Fibroblast of skin of right quadriceps (primary cell): ENCODE measurements around the gene SPEM2.

Source experiments
- DNase-seq: peaks from one replicate; pipeline ENCODE4 v3.0.0-alpha.2; 2013

Gene SPEM2

DNA sequence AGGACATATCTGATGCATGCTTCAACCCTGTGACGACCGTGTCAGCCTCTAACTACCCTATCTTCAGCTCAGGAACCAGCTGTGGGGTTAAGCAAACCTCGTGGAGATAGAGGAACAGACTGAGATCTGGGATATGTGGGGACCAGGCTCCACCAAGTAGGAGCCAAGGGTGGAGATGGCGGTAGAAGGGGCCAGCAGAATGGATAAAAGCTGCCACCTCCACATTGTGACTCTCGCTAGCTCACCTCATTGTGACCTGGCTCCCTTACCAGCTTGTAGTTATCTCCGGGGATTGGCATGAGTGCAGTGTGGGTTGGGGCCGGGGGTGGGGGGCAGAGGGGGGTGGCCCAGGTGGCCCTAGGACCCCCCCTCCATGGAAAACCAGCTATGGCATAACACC lies at the start of gene SPEM2:
Gene SPEM2, plus strand, starts transcription at position 301 of the 400 bp plus-strand sequence. Its CDS starts 73 bp downstream, at position 374.
- DNase-seq: no peak

GRCh38 chr17:7379134-7379533 lies 46.3 kb upstream of the SPEM2 start:
- DNase-seq: no peak

GRCh38 chr17:7380321-7380720 lies 45.1 kb upstream of the SPEM2 start:
- peak; percentile 25 for DNase-seq

DNA sequence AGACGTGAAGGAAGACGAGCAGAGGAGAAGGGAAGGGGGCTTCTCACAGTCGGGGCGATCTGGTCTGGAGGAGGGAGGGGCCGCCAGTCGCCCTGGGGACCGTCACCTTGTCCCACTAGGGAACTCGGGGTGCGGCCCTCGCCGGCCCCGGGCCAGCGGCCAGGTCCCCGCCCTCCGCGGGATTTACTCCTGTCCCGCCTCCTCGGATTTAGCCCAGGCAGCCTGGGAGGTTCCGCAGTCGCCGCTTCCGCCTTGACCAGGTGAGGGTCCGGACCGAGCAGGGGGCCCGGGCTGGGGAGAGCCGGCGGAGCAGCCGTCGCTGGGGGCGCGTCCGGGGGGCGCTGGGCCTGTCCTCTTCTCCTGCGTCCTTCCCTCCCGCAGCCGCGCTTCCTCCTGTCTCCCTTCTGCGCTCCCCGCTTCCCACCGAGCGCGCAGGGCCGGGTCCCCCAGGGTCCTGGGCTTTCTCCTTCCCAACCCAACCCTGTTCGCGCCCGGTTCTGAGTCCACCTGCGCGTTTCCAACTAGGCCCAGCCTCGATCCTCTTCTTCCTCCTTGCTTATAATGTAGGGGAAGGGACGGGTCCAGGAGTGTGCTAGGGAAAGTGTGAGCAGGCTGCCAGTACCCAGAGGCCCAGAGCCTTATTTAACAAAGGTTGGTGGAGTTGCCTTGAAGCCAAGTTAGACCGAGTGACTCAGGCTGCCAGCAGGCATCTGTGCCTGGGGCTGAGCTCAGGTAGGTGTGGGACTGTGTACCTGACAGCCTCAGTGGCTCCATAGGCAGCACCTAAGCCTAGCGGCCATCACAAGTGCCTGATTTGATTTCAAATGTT lies 44.3 kb upstream of the SPEM2 start, which contains the start of gene TNK1:
Gene TNK1, plus strand, starts transcription at position 235 of the 829 bp plus-strand sequence. CDS start 1,838 bp downstream, outside the sequence.
- DNase-seq: no peak

- no peak for DNase-seq
These were observed 42.5 kb upstream of the SPEM2 start for GRCh38 chr17:7382901-7383300.

DNA sequence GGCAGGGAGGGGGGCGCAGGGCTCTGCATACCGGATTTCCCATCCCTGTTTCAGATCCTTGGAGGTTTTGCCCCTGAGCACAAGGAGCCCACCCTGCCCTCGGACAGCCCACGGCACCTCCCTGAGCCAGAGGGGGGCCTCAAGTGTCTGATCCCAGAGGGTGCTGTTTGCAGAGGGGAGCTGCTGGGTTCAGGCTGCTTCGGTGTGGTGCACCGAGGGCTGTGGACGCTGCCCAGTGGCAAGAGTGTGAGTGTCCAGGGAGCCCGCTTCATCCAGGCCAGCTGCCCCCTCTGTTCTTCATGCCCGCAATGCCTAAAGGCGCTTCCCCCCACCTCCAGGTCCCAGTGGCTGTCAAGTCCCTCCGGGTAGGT lies 42.1 kb upstream of the SPEM2 start:
- DNase-seq: no peak

- DNase-seq: peak; percentile 26
These were observed 41.5 kb upstream of the SPEM2 start for GRCh38 chr17:7383742-7384488.

DNA sequence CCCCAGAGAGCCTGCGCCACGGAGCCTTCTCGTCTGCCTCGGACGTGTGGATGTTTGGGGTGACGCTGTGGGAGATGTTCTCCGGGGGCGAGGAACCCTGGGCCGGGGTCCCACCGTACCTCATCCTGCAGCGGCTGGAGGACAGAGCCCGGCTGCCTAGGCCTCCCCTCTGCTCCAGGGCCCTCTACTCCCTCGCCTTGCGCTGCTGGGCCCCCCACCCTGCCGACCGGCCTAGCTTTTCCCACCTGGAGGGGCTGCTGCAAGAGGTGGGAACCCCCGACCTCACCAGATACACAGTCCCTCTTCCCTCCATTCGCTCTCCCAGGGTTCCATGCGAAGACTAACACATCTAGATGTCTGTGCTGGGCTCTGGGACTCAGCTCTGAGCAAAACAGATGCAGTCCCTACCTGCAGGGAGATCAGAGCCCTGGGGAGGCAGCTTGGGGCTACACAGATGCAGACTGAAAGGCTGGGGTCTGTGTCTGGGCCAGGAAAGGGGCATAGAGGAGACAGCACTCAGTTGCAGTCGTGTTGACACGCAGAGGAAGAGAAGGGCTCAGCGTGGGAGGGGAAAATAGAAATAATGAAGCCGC lies 40.8 kb upstream of the SPEM2 start:
- DNase-seq: no peak

GRCh38 chr17:7388856-7389255 lies 36.6 kb upstream of the SPEM2 start:
- no peak for DNase-seq

- no peak for DNase-seq
These were observed 35.2 kb upstream of the SPEM2 start for GRCh38 chr17:7389924-7390910.

- DNase-seq: no peak
These were observed 34.1 kb upstream of the SPEM2 start for GRCh38 chr17:7391307-7391706.

DNA sequence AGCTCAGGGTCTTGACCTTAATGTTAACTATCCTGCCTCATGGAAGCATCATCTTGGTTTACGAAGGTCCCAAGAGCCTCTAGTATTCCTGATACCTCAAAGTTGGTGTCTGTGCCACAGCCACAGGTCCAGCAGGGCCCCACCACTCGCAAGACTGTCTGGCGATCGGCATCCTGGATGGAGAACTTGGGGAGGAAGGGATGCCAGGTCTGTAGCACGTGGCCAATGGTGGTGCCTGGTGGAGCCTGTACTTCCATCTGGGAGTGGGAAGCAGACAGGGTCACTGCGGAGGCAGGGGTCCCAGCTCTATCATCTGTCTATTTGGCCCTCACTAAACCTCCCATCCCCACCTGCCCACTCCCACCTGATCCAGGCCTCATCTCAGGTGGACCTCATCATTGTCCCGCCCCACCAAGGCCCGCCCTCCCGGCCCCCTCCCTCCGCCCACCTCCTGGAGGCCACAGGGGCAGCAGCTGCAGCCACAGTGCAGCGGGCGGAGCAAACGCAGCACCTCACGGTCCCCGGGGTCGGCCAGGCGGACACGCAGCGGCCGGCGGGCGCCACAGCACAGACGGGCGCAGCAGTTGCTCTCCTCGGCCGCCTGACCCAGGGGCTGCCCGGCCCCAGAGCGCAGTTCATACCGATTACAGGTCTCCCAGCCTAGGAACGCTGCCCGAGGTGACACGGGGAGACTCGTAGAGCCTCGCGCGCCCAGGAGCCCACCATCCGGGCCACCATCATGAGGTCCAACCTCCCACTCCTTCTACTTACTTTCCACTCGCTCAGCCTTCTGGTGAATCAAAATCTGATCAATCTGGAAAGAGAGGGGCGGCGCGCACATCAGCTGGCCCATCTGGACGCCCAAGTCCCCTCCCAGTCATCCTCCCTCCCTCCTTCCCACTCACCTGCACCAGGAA lies 32.5 kb upstream of the SPEM2 start:
- no peak for DNase-seq

DNA sequence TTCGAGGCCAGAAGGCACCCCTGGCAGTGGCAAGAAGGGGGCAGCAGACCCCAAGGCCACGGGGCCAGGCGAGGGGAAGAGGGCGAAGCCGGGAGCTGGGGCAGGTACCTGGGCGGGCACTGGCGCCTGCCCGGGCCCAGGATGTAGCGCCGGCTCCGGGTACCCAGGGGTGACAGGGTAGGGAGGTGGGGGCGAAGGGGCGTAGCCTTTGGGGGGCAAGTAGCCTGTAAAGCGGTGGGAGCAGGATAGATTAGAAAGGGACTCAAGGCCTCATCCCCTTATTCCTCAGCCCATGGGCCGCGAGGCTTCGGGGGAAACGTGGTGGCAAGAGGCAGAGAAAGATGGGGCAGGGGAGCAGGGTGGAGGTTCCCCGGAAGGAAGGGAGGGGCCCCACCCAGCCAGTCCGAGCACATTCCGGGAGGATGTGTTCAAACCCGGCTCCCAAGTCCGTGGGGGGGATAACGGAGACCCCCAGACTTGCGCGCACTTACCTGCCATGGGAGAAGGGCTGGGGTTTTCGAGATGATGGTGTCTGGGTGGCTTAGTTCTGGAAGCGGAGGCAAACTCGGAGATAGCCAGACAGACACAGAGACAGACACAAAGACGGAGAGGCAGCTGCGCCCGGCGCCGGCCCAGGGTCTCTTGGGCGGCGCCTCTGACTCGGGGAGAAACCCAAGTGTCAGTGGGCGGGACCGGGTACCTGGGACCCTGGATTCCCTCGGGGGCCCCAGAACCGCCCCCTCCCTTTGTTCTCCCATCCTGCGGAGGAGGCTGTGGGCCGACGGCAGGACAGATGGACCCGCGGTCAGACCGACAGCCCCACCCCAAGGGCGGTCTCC lies 31.6 kb upstream of the SPEM2 start:
- DNase-seq: peak; percentile 10

DNA sequence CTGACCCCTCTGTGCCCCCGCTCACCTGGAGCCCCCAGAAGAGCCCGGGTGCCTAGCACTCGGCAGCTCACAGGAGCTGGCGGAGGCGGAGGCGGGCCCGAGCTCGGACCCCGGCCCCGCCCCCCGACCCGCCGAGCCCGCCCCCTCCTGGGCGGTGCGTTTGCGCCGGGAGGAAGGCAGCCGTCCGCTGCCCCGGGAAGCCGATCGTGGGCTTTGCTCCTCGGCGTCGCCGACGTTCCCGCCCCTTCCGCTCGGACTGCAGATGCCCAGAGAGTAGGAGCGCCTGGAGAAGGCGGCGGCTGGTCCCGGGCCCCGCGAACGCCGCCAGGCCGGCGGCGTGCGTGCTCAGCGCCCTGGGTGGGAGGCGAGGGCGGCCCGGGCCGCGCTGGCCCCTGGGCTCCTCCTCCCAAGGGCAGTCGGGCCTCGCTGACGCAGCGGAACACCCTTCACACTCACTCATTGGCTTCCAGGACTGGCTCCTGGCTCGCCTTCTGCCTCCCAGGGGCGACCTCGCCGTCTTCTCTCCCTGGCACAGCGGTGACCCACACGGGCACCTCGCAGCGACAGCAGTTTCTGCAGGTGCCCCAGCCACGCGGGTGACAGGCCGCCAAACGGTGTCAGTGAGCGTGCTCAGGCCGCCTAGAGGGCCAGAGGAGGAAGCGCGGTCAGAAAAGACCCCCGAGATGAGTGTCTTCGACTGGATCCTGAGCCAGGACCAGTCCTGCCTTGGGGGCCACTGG lies 30.8 kb upstream of the SPEM2 start, which contains the start of gene PLSCR3:
Gene PLSCR3, minus strand, starts transcription at position 74 of the 740 bp plus-strand sequence. CDS start 415 bp downstream, outside the sequence.
- peak; percentile 81 for DNase-seq

DNA sequence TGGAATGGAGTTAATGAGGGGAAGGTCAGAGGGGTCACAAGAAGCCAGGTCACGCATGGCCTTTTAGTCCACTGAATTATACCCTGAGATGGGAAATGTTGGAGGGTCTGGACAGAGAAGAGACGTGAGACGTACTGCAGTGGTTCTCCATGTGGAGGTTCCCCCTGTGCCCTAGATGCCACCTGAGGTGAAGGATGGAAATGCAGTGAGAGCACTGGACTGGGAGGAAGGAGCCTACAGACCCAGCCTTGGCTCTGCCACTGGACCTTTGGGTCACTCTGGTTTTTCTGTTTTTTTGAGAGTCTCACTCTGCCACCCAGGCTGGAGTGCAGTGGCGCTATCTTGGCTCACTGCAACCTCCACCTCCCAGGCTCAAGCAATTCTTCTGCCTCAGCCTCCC lies 29.3 kb upstream of the SPEM2 start:
- no peak for DNase-seq

DNA sequence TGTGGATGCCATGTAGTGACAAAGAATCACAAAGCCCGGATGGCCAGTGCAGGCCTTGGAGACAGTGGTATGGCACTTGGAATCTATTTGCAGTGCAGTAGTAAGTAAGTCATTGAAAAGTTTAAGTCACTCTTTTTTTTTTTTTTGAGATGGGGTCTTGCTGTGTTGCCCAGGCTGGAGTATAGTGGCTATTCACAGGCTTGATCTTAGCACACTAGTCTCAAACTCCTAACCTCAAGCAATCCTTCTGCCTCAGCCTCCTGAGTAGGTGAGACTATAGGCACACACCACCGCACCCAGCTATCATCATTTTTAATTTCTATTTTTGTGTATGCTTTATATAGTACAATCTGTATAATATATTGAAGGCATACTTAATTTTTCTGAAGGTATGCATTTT lies 26.8 kb upstream of the SPEM2 start:
- DNase-seq: no peak

GRCh38 chr17:7403043-7403726 lies 22.2 kb upstream of the SPEM2 start:
- no peak for DNase-seq

- DNase-seq: no peak
These were observed 21.8 kb upstream of the SPEM2 start for GRCh38 chr17:7403727-7403976.
